K562 (cell line): Measurements from ENCODE around the gene DYRK1A.

Experiments used
- EZH2 ChIP-seq: IDR thresholded peaks from 2 replicates; pipeline ENCODE4 v1.6.1; 2012; ENCODE audit warnings: low read depth, mild to moderate bottlenecking, inconsistent platforms, low read length, borderline replicate concordance
- HNRNPUL1 ChIP-seq: fragments of 200-400 bp; formaldehyde crosslinking; IDR thresholded peaks from 2 replicates; pipeline ENCODE4 v1.6.1; 2017; ENCODE audit warnings: low read length
- MYC ChIP-seq, 2 experiments: fragments of 250-450 bp in 1 of 2; sonication (Bioruptor Pico) in 1 of 2; IDR thresholded peaks; 2 replicates each; pipeline versions ENCODE4 v1.5.1 to v1.6.1; 2012 to 2021; ENCODE audit warnings: low read depth in 2 of 2, borderline replicate concordance in 1 of 2, improper control_type of control experiment in 1 of 2, low read length in 1 of 2, mild to moderate bottlenecking in 1 of 2, moderate library complexity in 1 of 2
- SMAD4 ChIP-seq: fragments of 250-450 bp; sonication (Bioruptor Pico); conservative IDR thresholded peaks from 2 replicates; pipeline ENCODE4 v1.8.0; 2021; ENCODE audit warnings: inconsistent platforms, mild to moderate bottlenecking, moderate library complexity
- YBX1 ChIP-seq: fragments of 450-650 bp; IDR thresholded peaks from 2 replicates; pipeline ENCODE4 v1.7.1; 2016; ENCODE audit warnings: mild to moderate bottlenecking

DNA sequence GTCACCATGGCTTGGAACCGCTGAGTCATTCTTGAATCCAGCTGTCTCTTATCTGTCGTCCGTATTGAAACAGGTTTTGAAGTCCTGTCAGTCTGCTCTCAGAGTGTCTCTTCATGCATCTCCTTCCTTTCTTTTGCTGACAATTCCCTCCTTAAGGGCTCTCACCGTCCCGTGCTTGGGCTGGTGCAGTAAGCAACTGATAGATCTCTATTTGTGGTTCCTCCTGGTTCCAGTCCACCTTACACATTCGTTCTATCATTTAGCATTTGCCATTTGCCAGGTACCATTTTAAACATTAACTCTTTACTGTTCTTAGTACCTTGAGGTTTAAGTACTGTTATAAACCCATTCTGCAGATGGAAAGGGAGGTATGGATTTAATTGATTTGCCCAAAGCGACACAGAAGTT lies 88.9 kb downstream of the DYRK1A start:
- no peak for TF ChIP-seq HNRNPUL1
- TF ChIP-seq SMAD4 (CRISPR knock-in tag), result peak; percentile 74
- no peak for TF ChIP-seq EZH2
- TF ChIP-seq MYC (IDR thresholded peaks at IDR 0.05; ENCODE audit: low read depth, low read length), result peak; percentile 43; the same call in 1 of the 2 replicates
- TF ChIP-seq MYC (CRISPR knock-in tag; IDR thresholded peaks at IDR 0.05; ENCODE audit: borderline replicate concordance, low read depth), result no peak
- no peak for TF ChIP-seq YBX1
